ENCODE data around the gene SLC4A1. TPM values are rescaled to one million over a fixed set of nuclear protein-coding genes. Genes with fewer than 3 reads are reported as not detected.

Gene SLC4A1
- total and polyA plus RNA-seq, 4 donors: 0.14 to 1,478 TPM; not detected in 2

DNA sequence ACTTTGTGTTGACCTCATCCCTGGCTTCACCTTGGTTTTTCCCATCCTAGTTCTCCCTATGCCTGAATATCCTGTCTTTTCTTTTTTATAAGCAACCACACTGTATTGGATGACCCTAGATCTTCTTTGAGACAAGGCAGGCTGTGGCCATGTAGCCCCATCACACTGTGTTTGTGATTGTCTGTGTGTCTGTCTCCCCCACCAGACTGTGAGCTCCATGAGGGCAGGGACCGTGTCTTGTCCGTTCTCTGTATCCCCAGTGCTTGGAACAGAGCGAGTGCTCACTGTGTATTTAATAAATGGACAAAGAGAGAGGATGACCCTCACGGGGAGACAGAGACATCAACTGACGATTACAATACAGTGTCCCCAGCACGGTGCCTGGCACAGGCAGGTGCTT is 49.6 kb upstream of the SLC4A1 start:
- Histone ChIP-seq H3K27ac (ENCODE audit: low read depth in 1 of 2, low read length in 2 of 2) (no peak overlapping the region), H3K36me3 (ENCODE audit: control insufficient read depth in 4 of 4, insufficient read depth in 3 of 4, low read depth in 1 of 4, low read length in 3 of 4) (peaks cover 2 to 28% (median 10%) of the 10 kb centered on the region in 4 donors), H3K9me3 (ENCODE audit: control insufficient read depth in 4 of 4, low read length in 3 of 4) (no peaks in the 10 kb centered on the region), H3K27me3 (ENCODE audit: control insufficient read depth in 4 of 4, insufficient read depth in 4 of 4, low read length in 3 of 4) (peaks cover 0 to 6% (median 3%) of the 10 kb centered on the region in 4 donors), H3K4me3 (ENCODE audit: low read depth in 1 of 3, low read length in 3 of 3) (no peak overlapping the region), H3K9ac (ENCODE audit: low read depth in 1 of 2, low read length in 2 of 2) (no peak overlapping the region), H3K4me1 (ENCODE audit: control insufficient read depth in 4 of 4, insufficient read depth in 4 of 4, low read length in 3 of 4) (peaks cover 0 to 6% (median 2%) of the 10 kb centered on the region in 4 donors)
- 88% methylated on average over 6 of the region's 6 CpGs for WGBS
- no peak for TF ChIP-seq HNF4G (IDR thresholded peaks at IDR 0.05)
- TF ChIP-seq, protein P1, sequence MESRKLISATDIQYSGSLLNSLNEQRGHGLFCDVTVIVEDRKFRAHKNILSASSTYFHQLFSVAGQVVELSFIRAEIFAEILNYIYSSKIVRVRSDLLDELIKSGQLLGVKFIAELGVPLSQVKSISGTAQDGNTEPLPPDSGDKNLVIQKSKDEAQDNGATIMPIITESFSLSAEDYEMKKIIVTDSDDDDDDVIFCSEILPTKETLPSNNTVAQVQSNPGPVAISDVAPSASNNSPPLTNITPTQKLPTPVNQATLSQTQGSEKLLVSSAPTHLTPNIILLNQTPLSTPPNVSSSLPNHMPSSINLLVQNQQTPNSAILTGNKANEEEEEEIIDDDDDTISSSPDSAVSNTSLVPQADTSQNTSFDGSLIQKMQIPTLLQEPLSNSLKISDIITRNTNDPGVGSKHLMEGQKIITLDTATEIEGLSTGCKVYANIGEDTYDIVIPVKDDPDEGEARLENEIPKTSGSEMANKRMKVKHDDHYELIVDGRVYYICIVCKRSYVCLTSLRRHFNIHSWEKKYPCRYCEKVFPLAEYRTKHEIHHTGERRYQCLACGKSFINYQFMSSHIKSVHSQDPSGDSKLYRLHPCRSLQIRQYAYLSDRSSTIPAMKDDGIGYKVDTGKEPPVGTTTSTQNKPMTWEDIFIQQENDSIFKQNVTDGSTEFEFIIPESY (IDR thresholded peaks at IDR 0.05): no peak
- TF ChIP-seq RXRA (IDR thresholded peaks at IDR 0.05): no peak
- no peak for TF ChIP-seq FOXA2 (IDR thresholded peaks at IDR 0.05)
- no peak for TF ChIP-seq JUND (IDR thresholded peaks at IDR 0.05)
- no peak for TF ChIP-seq GABPA (IDR thresholded peaks at IDR 0.05 in 1 of 2, conservative IDR thresholded peaks at IDR 0.05 in 1 of 2)
- TF ChIP-seq EGR1 (IDR thresholded peaks at IDR 0.05; ENCODE audit: low read depth in 2 of 2): no peak
- no peak for TF ChIP-seq FOXA1 (IDR thresholded peaks at IDR 0.05)
- DNase-seq (ENCODE audit: low spot score): no peak

DNA sequence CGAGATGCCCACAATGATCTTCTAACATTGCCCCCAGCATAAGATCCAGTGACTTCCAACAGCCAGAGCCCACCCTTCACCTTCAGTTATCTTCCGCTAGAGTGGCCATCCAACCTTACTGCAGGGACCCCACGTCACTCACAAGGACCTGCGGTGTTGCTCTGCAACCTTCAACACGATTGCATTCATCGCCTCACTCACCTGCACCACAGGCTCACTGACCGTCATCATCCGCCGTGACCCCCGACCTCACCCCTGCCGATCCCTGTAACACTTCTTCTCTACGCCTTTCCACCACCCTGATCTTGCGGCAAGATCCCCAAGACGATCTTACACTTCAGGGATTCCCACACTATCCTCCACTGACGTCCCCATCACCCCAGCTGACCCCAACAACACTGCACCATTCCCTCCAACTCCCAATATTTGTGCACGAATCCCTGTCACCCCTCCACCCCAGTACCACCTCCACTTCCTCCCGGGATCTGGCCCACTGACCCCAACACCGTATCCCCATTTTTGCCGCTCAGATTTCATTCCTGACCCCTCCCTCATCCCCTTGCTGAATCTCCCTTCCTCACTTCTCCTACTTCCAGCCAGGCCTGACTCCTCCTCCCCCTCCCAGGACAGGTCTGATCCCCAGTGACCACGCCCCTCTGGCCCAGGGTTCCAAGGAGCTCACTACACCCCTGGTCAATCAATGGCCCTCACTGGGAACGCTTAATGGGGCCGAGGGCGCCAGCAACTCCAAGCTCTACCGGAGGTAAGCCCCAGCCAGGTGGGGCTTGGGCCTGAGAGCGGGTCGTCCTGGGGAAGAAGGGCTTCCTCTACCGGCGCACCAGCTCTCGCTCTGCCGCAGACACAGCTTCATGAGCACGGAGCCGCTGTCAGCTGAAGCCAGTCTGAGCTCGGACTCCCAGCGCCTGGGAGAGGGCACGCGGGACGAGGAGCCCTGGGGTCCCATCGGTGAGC is 48.1 kb upstream of the SLC4A1 start:
- DNase-seq (ENCODE audit: low spot score): no peak
- peaks cover 0 to 6% (median 2%) of the 10 kb centered on the region in 4 donors for H3K4me1 ChIP-seq (ENCODE audit: control insufficient read depth in 4 of 4, insufficient read depth in 4 of 4, low read length in 3 of 4)
- no peak overlapping the region for H3K4me3 ChIP-seq (ENCODE audit: low read depth in 1 of 3, low read length in 3 of 3)
- H3K36me3 ChIP-seq (ENCODE audit: control insufficient read depth in 4 of 4, insufficient read depth in 3 of 4, low read depth in 1 of 4, low read length in 3 of 4): peaks cover 2 to 18% (median 10%) of the 10 kb centered on the region in 4 donors
- 10% methylated on average over 38 of the region's 38 CpGs for WGBS
- H3K27me3 ChIP-seq (ENCODE audit: control insufficient read depth in 4 of 4, insufficient read depth in 4 of 4, low read length in 3 of 4): peaks cover 0 to 6% (median 3%) of the 10 kb centered on the region in 4 donors
- no peak overlapping the region for H3K9ac ChIP-seq (ENCODE audit: low read depth in 1 of 2, low read length in 2 of 2)
- H3K9me3 ChIP-seq (ENCODE audit: control insufficient read depth in 4 of 4, low read length in 3 of 4): no peaks in the 10 kb centered on the region
- no peak overlapping the region for H3K27ac ChIP-seq (ENCODE audit: low read depth in 1 of 2, low read length in 2 of 2)
- TF ChIP-seq, protein P2, sequence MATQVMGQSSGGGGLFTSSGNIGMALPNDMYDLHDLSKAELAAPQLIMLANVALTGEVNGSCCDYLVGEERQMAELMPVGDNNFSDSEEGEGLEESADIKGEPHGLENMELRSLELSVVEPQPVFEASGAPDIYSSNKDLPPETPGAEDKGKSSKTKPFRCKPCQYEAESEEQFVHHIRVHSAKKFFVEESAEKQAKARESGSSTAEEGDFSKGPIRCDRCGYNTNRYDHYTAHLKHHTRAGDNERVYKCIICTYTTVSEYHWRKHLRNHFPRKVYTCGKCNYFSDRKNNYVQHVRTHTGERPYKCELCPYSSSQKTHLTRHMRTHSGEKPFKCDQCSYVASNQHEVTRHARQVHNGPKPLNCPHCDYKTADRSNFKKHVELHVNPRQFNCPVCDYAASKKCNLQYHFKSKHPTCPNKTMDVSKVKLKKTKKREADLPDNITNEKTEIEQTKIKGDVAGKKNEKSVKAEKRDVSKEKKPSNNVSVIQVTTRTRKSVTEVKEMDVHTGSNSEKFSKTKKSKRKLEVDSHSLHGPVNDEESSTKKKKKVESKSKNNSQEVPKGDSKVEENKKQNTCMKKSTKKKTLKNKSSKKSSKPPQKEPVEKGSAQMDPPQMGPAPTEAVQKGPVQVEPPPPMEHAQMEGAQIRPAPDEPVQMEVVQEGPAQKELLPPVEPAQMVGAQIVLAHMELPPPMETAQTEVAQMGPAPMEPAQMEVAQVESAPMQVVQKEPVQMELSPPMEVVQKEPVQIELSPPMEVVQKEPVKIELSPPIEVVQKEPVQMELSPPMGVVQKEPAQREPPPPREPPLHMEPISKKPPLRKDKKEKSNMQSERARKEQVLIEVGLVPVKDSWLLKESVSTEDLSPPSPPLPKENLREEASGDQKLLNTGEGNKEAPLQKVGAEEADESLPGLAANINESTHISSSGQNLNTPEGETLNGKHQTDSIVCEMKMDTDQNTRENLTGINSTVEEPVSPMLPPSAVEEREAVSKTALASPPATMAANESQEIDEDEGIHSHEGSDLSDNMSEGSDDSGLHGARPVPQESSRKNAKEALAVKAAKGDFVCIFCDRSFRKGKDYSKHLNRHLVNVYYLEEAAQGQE (IDR thresholded peaks at IDR 0.05): no peak
- TF ChIP-seq RAD21 (IDR thresholded peaks at IDR 0.05) (no peak), NR2F2 (IDR thresholded peaks at IDR 0.05) (no peak), SP1 (IDR thresholded peaks at IDR 0.05) (no peak), FOXA1 (IDR thresholded peaks at IDR 0.05) (no peak), RXRA (IDR thresholded peaks at IDR 0.05) (no peak), TAF1 (conservative IDR thresholded peaks at IDR 0.05) (no peak), YY1 (IDR thresholded peaks at IDR 0.05) (no peak)
- TF ChIP-seq, protein P3, sequence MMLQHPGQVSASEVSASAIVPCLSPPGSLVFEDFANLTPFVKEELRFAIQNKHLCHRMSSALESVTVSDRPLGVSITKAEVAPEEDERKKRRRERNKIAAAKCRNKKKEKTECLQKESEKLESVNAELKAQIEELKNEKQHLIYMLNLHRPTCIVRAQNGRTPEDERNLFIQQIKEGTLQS (IDR thresholded peaks at IDR 0.05): no peak
- TF ChIP-seq, protein P1 (IDR thresholded peaks at IDR 0.05): no peak

Measured in liver (tissue), 9 donors.